Measurements from ENCODE around the gene CNTNAP2.
A peak's percentile ranks its signal among the peaks of the same experiment; 100 is the strongest.

Gene CNTNAP2

GRCh38 chr7:147810269-147810668 lies 1693.7 kb downstream of the CNTNAP2 start:
- DNase-seq: no peak

DNA sequence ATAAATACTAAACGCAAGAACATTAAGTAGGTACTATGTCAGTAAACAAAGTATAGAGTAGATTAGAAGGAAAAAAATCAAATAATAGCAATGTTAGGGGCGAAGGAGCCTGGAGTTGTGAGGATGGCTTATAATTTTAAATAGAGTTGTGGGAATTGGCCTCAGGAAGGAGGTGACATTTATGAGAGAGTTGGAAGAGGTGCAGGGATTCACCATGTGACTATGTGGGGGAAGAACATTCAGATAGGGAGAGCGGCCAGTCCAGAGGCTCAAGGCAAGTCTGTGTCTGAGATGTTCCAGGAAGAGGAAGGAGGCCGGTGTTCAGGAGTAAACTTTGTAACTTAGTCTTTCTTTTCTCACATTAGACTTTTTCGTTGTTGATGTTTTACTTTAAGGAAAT lies 1695.3 kb downstream of the CNTNAP2 start:
- no peak for DNase-seq

GRCh38 chr7:147813316-147813715 lies 1696.7 kb downstream of the CNTNAP2 start:
- DNase-seq: no peak

GRCh38 chr7:147818317-147818716 lies 1701.7 kb downstream of the CNTNAP2 start:
- peak; percentile 38 for DNase-seq

- DNase-seq: no peak
Observed at GRCh38 chr7:147824671-147825070, 1708.1 kb downstream of the CNTNAP2 start.

GRCh38 chr7:147829016-147829415 lies 1712.4 kb downstream of the CNTNAP2 start:
- DNase-seq: peak; percentile 82

- DNase-seq: no peak
Observed at GRCh38 chr7:147833557-147833956, 1717.0 kb downstream of the CNTNAP2 start.

- DNase-seq: no peak
Observed at GRCh38 chr7:147833970-147834369, 1717.4 kb downstream of the CNTNAP2 start.

- DNase-seq: no peak
Observed at GRCh38 chr7:147852833-147853232, 1736.2 kb downstream of the CNTNAP2 start.

DNA sequence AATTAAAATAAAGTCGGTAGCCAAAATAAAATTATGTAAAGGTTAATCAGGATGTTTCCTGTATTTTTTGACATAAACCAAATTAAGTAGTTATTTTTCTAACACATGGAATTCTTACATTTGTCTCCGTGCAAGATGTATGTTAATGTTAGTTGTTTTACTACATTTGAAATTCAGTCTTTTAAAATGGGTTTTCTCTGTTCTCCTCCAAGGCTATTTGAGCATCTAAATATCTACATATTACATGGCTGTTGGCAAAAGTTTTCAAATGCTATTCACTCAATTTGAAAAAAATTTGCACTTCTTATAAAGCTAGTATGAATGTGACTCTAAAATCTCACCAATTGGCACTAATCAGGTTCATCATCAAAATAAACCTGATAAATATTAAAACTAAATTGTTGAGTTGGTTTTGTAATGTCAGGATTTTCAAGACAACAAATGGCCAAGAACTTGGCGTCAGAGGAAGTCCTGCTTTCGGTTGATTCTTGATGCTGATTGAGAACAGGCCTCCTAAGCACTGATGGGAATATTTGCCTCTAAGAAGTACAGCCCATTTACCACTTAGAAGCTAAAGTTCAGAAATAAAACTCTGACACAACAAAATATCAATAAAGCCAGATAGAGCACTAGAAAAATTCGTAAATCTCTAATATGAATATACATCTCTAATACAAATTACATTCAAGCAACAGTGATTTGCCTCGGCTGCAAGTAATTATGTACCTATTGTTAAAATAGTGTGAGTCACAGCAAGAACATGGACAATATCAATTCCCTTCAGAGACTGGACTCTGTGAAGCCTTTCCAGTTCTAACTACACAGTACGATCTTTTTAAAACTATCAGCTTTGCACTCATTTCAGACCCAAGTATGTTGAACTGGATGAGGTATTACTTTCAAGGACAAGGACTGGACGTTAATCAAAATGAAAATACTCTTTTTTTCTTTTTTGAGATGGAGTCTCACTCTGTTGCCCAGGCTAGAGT lies 1740.8 kb downstream of the CNTNAP2 start:
- DNase-seq: no peak

GRCh38 chr7:147858421-147858820 lies 1741.8 kb downstream of the CNTNAP2 start:
- no peak for DNase-seq

DNA sequence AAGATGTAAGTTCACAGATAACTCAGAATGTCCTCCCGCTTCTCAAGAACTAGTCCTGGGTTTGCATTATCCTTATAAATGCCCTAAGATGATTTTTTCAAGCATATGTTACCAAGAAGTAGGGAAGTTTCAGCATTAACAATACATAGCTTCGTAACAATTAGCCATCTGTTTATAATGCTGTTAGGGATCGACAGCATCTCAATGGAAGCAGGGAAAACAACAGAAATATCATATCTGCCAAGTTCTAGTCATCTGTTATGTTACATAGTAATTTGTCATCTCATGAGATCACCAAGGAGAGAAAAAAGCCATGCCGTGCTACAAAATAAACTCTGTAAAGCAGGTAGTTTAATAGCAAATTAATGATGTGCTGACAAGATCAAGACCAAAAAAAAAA lies 1742.4 kb downstream of the CNTNAP2 start:
- DNase-seq: peak; percentile 7

DNA sequence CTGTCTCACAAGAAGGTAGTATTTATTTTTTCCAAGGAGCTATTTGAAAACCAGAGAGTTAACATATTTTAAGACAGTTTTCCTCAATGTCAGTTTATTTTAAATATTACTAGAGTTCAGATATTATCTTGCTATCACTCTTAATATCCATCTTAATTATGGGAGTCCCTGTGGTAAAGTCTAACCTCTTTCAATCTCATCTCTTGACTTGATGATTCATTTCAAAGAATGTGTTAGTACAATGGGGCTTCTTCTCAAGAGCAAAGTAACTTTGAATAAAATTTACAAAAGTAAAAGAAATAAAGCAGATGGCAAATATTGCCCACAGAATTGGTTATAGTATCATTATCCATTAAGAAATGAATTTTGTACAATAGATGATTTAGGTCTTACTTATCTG lies 1742.9 kb downstream of the CNTNAP2 start:
- no peak for DNase-seq

- DNase-seq: no peak
Observed at GRCh38 chr7:147861058-147861716, 1744.6 kb downstream of the CNTNAP2 start.

- DNase-seq: no peak
Observed at GRCh38 chr7:147861945-147862344, 1745.3 kb downstream of the CNTNAP2 start.

DNA sequence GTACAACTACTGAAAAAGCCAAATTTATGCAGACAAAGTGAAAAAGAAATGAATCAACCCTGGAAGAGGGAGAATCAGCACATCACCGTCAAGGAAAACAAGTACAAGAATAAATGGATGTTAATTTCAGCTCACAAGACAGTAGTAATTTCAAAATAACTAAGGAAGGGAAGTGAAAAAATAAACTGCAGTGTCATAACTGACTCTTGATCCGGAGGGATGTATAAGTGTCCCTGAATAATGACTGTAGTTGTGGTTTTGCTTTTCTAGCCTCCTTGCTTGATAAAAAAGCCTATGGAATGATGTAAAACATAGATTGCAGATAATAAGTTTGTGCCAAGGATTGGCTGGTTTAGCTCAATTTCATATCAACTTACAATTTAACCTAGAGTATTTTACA lies 1752.9 kb downstream of the CNTNAP2 start:
- no peak for DNase-seq

DNA sequence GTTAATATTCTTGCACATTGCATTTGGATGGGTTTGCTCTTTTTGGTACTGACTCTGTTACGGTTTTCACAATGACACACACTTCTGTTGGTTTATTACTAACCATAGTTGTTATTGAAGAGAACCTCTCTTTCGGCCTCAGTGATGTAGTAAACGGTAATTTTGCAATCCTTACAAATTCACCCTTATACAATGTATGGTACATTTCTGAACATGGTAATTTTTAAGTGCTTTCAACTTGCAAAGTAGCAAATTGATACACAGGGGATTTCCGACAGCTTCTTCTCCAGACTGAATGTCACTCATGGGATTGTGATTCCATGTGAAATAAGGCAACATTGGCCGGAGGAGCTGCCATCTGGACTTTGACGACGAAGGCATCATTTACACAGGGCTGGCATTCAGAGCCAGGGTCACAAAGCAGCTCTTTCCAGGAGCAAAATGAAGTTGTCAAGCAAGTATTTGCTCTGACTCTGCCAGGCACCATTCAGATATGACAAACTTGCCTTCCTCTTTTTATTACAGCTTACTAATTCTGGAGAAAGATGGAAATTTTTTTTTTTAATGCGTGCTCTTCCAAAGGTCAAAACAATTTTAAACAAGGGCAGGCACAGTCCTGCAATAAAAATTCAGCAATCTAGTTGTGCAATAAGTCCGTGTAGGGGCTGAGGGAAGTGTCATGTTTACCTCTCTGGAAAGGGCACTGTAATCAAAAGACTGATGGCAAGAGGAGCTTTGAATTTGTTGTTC lies 1762.5 kb downstream of the CNTNAP2 start:
- no peak for DNase-seq

- DNase-seq: no peak
Observed at GRCh38 chr7:147885869-147886268, 1769.3 kb downstream of the CNTNAP2 start.

GRCh38 chr7:147894271-147894670 lies 1777.7 kb downstream of the CNTNAP2 start:
- no peak for DNase-seq

DNA sequence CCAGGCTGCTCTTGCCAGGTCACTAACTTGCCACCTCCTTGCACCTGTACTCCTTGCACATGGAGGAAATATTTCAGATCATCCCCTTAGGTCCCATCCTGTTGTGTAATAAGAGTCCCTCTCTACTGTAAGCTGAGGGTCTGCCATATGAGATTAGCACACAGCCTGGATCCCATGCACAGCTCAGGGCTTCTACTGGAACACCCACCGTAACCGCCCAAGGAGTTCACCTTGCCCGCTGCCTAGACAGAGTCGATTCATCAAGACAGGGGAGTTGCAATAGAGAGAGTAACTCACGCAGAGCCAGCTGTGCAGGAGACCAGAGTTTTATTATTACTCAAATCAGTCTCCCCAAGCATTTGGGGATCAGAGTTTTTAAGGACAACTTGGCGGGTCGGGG lies 1779.5 kb downstream of the CNTNAP2 start:
- DNase-seq: no peak

GRCh38 chr7:147903536-147904218 lies 1787.1 kb downstream of the CNTNAP2 start:
- DNase-seq: no peak

DNA sequence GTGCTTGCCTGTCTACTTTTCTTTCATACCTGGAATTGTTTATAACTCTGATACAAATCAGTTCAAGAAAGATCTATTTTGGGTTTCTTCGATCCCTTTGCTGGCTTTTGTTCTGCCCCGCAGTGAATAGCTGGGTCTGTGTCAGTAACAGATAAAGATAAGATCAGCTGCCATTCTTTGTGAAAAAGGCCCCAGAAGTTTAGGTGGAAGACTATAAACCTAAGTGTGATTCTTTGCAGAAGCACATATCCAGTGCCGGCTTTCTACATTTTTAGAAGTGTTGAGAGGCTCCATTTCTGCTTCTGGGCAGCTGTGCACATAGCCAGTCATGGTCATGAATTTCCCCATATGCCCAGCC lies 1787.6 kb downstream of the CNTNAP2 start:
- DNase-seq: no peak

Measured in NCI-H2171 (cell line).